Activated naive CD8-positive, alpha-beta T cell treated with anti-CD3 and anti-CD28 coated beads, Interleukin-2, amount 50 U/mL, for 24 hours (primary cell): ENCODE data around the gene B4GALT6.

Experiments used
- ATAC-seq: fragments of 150-1000 bp; cut with Tn5 transposase; one replicate; pipeline ENCODE4 v1.10.0; 2021
- DNase-seq: peaks from one replicate; pipeline ENCODE4 v3.0.0; 2021
- H3K27ac Mint-ChIP-seq: one replicate; pipeline ENCODE4 v1.8.0; 2021; ENCODE audit warnings: mild to moderate bottlenecking, mixed read lengths
- H3K27me3 Mint-ChIP-seq: one replicate; pipeline ENCODE4 v1.8.0; 2021; ENCODE audit warnings: mixed read lengths
- H3K36me3 Mint-ChIP-seq: one replicate; pipeline ENCODE4 v1.8.0; 2021; ENCODE audit warnings: low read depth, mixed read lengths
- H3K4me1 Mint-ChIP-seq: one replicate; pipeline ENCODE4 v1.8.0; 2021; ENCODE audit warnings: mixed read lengths
- H3K4me3 Mint-ChIP-seq: one replicate; pipeline ENCODE4 v1.8.0; 2021; ENCODE audit warnings: mild to moderate bottlenecking, moderate library complexity, mixed read lengths
- H3K9me3 Mint-ChIP-seq: one replicate; pipeline ENCODE4 v1.8.0; 2021; ENCODE audit warnings: mixed read lengths

B4GALT6 gene

GRCh38 chr18:31646332-31647126 lies 37.9 kb downstream of the B4GALT6 start:
- DNase-seq (no peak), ATAC-seq (peak; percentile 21)
- Mint-ChIP-seq H3K27me3 (peaks cover 18% of the 10 kb centered on the region), H3K4me3 (no peak overlapping the region), H3K27ac (no peak overlapping the region), H3K9me3 (no peaks in the 10 kb centered on the region), H3K36me3 (no peaks in the 10 kb centered on the region), H3K4me1 (peaks cover 13% of the 10 kb centered on the region)

- H3K27me3 Mint-ChIP-seq = peaks cover 17% of the 10 kb centered on the region
- H3K4me3 Mint-ChIP-seq = no peak overlapping the region
- no peaks in the 10 kb centered on the region for H3K9me3 Mint-ChIP-seq
- H3K4me1 Mint-ChIP-seq = peaks cover 9% of the 10 kb centered on the region
- no peaks in the 10 kb centered on the region for H3K36me3 Mint-ChIP-seq
- no peak overlapping the region for H3K27ac Mint-ChIP-seq
- DNase-seq (no peak), ATAC-seq (no peak)
Observed at GRCh38 chr18:31645411-31645810, 39.0 kb downstream of the B4GALT6 start.

- peaks cover 16% of the 10 kb centered on the region for H3K27me3 Mint-ChIP-seq
- H3K9me3 Mint-ChIP-seq = no peaks in the 10 kb centered on the region
- ATAC-seq = no peak
- H3K4me3 Mint-ChIP-seq = no peak overlapping the region
- DNase-seq = no peak
- no peak overlapping the region for H3K27ac Mint-ChIP-seq
- H3K4me1 Mint-ChIP-seq = peaks cover 9% of the 10 kb centered on the region
- no peaks in the 10 kb centered on the region for H3K36me3 Mint-ChIP-seq
Observed at GRCh38 chr18:31643003-31643402, 41.4 kb downstream of the B4GALT6 start.

GRCh38 chr18:31637445-31637844 lies 46.9 kb downstream of the B4GALT6 start:
- Mint-ChIP-seq H3K4me1 (peaks cover 17% of the 10 kb centered on the region), H3K27ac (no peak overlapping the region), H3K27me3 (peaks cover 25% of the 10 kb centered on the region), H3K9me3 (no peaks in the 10 kb centered on the region), H3K36me3 (no peaks in the 10 kb centered on the region), H3K4me3 (no peak overlapping the region)
- DNase-seq (no peak), ATAC-seq (no peak)

GRCh38 chr18:31636387-31636786 lies 48.0 kb downstream of the B4GALT6 start:
- DNase-seq (no peak), ATAC-seq (no peak)
- Mint-ChIP-seq H3K36me3 (no peaks in the 10 kb centered on the region), H3K27ac (no peak overlapping the region), H3K9me3 (no peaks in the 10 kb centered on the region), H3K4me3 (no peak overlapping the region), H3K4me1 (peaks cover 17% of the 10 kb centered on the region), H3K27me3 (peaks cover 17% of the 10 kb centered on the region)

GRCh38 chr18:31634331-31634713 lies 50.1 kb downstream of the B4GALT6 start:
- Mint-ChIP-seq H3K9me3 (no peaks in the 10 kb centered on the region), H3K4me1 (peaks cover 19% of the 10 kb centered on the region), H3K27ac (peak overlapping the region; percentile 7), H3K4me3 (no peak overlapping the region), H3K36me3 (no peaks in the 10 kb centered on the region), H3K27me3 (peaks cover 16% of the 10 kb centered on the region)
- no peak for DNase-seq
- peak; percentile 72 for ATAC-seq

GRCh38 chr18:31633392-31634330 lies 50.7 kb downstream of the B4GALT6 start:
- H3K36me3 Mint-ChIP-seq = no peaks in the 10 kb centered on the region

GRCh38 chr18:31632356-31632755 lies 52.0 kb downstream of the B4GALT6 start:
- no peak overlapping the region for H3K4me3 Mint-ChIP-seq
- H3K27ac Mint-ChIP-seq = no peak overlapping the region
- H3K9me3 Mint-ChIP-seq = no peaks in the 10 kb centered on the region
- peaks cover 14% of the 10 kb centered on the region for H3K27me3 Mint-ChIP-seq
- DNase-seq = no peak
- H3K4me1 Mint-ChIP-seq = peaks cover 19% of the 10 kb centered on the region
- no peak for ATAC-seq
- H3K36me3 Mint-ChIP-seq = no peaks in the 10 kb centered on the region

More at GRCh38 chr18:31633392-31634330, 50.7 kb downstream of the B4GALT6 start:
- no peak overlapping the region for H3K27ac Mint-ChIP-seq
- H3K4me1 Mint-ChIP-seq = peaks cover 19% of the 10 kb centered on the region
- peaks cover 14% of the 10 kb centered on the region for H3K27me3 Mint-ChIP-seq
- DNase-seq (no peak), ATAC-seq (no peak)
- no peaks in the 10 kb centered on the region for H3K9me3 Mint-ChIP-seq
- H3K4me3 Mint-ChIP-seq = no peak overlapping the region

- Mint-ChIP-seq H3K27me3 (peaks cover 14% of the 10 kb centered on the region), H3K27ac (no peak overlapping the region), H3K4me1 (peaks cover 19% of the 10 kb centered on the region), H3K9me3 (no peaks in the 10 kb centered on the region), H3K36me3 (no peaks in the 10 kb centered on the region), H3K4me3 (no peak overlapping the region)
- ATAC-seq (no peak), DNase-seq (no peak)
Observed at GRCh38 chr18:31631526-31631925, 52.9 kb downstream of the B4GALT6 start.

GRCh38 chr18:31630549-31630948 lies 53.8 kb downstream of the B4GALT6 start:
- H3K4me3 Mint-ChIP-seq = no peak overlapping the region
- H3K9me3 Mint-ChIP-seq = no peaks in the 10 kb centered on the region
- peaks cover 19% of the 10 kb centered on the region for H3K4me1 Mint-ChIP-seq
- H3K36me3 Mint-ChIP-seq = no peaks in the 10 kb centered on the region
- H3K27ac Mint-ChIP-seq = no peak overlapping the region
- H3K27me3 Mint-ChIP-seq = peaks cover 12% of the 10 kb centered on the region
- ATAC-seq (no peak), DNase-seq (no peak)

- ATAC-seq (no peak), DNase-seq (no peak)
- peaks cover 2% of the 10 kb centered on the region for H3K4me1 Mint-ChIP-seq
- H3K36me3 Mint-ChIP-seq = no peaks in the 10 kb centered on the region
- H3K27ac Mint-ChIP-seq = no peak overlapping the region
- peaks cover 1% of the 10 kb centered on the region for H3K27me3 Mint-ChIP-seq
- H3K4me3 Mint-ChIP-seq = no peak overlapping the region
- H3K9me3 Mint-ChIP-seq = no peaks in the 10 kb centered on the region
Observed at GRCh38 chr18:31626409-31626808, 58.0 kb downstream of the B4GALT6 start.

- Mint-ChIP-seq H3K27me3 (peaks cover 1% of the 10 kb centered on the region), H3K27ac (no peak overlapping the region), H3K4me3 (no peak overlapping the region), H3K9me3 (no peaks in the 10 kb centered on the region), H3K4me1 (no peaks in the 10 kb centered on the region), H3K36me3 (no peaks in the 10 kb centered on the region)
- ATAC-seq = no peak
- DNase-seq = no peak
Observed at GRCh38 chr18:31624892-31625640, 59.3 kb downstream of the B4GALT6 start.

- no peak for DNase-seq
- H3K27ac Mint-ChIP-seq = no peak overlapping the region
- no peak for ATAC-seq
Observed at GRCh38 chr18:31619291-31619690, 65.1 kb downstream of the B4GALT6 start.

GRCh38 chr18:31618801-31619200 lies 65.6 kb downstream of the B4GALT6 start:
- peaks cover 2% of the 10 kb centered on the region for H3K4me1 Mint-ChIP-seq

More at GRCh38 chr18:31619291-31619690, 65.1 kb downstream of the B4GALT6 start:
- peaks cover 2% of the 10 kb centered on the region for H3K4me1 Mint-ChIP-seq
- H3K36me3 Mint-ChIP-seq = no peaks in the 10 kb centered on the region
- H3K9me3 Mint-ChIP-seq = no peaks in the 10 kb centered on the region
- no peak overlapping the region for H3K4me3 Mint-ChIP-seq
- H3K27me3 Mint-ChIP-seq = peaks cover 5% of the 10 kb centered on the region

More at GRCh38 chr18:31618801-31619200, 65.6 kb downstream of the B4GALT6 start:
- H3K27ac Mint-ChIP-seq = no peak overlapping the region
- ATAC-seq = no peak
- DNase-seq = no peak
- H3K4me3 Mint-ChIP-seq = no peak overlapping the region
- H3K9me3 Mint-ChIP-seq = no peaks in the 10 kb centered on the region
- H3K36me3 Mint-ChIP-seq = no peaks in the 10 kb centered on the region
- H3K27me3 Mint-ChIP-seq = peaks cover 5% of the 10 kb centered on the region
